Neural progenitor cell (in vitro differentiated cells): Measurements from ENCODE around the gene ASRGL1. TPM values are rescaled to one million over a fixed set of nuclear protein-coding genes. Genes with fewer than 3 reads are reported as not detected.

Experiments used
- DNase-seq: peaks from one replicate; pipeline ENCODE4 v3.0.0-alpha.2; 2016; ENCODE audit warnings: low spot score
- H2AFZ ChIP-seq: fragments of 200-600 bp; sonication (generic); replicated peaks from 2 replicates; pipeline ENCODE4 v1.6.1; 2016; ENCODE audit warnings: antibody characterized with exemption
- H3F3A ChIP-seq: fragments of 200-600 bp; sonication (generic); 2 replicates; pipeline ENCODE4 v1.6.1; 2016; ENCODE audit warnings: antibody characterized with exemption, low read depth
- H3K27ac ChIP-seq: fragments of 200-600 bp; sonication (generic); 2 replicates; pipeline ENCODE4 v1.5.1; 2016; ENCODE audit warnings: mild to moderate bottlenecking
- H3K27me3 ChIP-seq: fragments of 200-600 bp; sonication (generic); 2 replicates; pipeline ENCODE4 v1.6.1; 2016; ENCODE audit warnings: mild to moderate bottlenecking, moderate library complexity
- H3K36me3 ChIP-seq: fragments of 200-600 bp; sonication (generic); 2 replicates; pipeline ENCODE4 v1.5.1; 2016
- H3K4me1 ChIP-seq: fragments of 200-600 bp; sonication (generic); 2 replicates; pipeline ENCODE4 v1.6.1; 2016; ENCODE audit warnings: mixed run types
- H3K4me2 ChIP-seq: fragments of 200-600 bp; sonication (generic); 2 replicates; pipeline ENCODE4 v1.6.1; 2016
- H3K4me3 ChIP-seq: fragments of 200-600 bp; sonication (generic); 2 replicates; pipeline ENCODE4 v1.5.1; 2016
- H3K79me2 ChIP-seq: fragments of 200-600 bp; sonication (generic); 2 replicates; pipeline ENCODE4 v1.6.1; 2016; ENCODE audit warnings: low read depth
- H3K9ac ChIP-seq: fragments of 200-600 bp; sonication (generic); 2 replicates; pipeline ENCODE4 v1.6.1; 2016
- H3K9me3 ChIP-seq: fragments of 200-600 bp; sonication (generic); 2 replicates; pipeline ENCODE4 v1.5.1; 2016; ENCODE audit warnings: low read depth
- H4K20me1 ChIP-seq: fragments of 200-600 bp; sonication (generic); 2 replicates; pipeline ENCODE4 v1.6.1; 2016; ENCODE audit warnings: low read depth
- H3K27ac Mint-ChIP-seq: 3 replicates; pipeline ENCODE4 v1.8.0; 2021; ENCODE audit warnings: mixed read lengths
- H3K27me3 Mint-ChIP-seq: 2 replicates; pipeline ENCODE4 v1.8.0; 2022; ENCODE audit warnings: low read depth, mild to moderate bottlenecking, inconsistent platforms, moderate library complexity, mixed read lengths; ENCODE audit not compliant: insufficient read depth
- H3K36me3 Mint-ChIP-seq: 3 replicates; pipeline ENCODE4 v1.8.0; 2021; ENCODE audit warnings: mixed read lengths
- H3K4me1 Mint-ChIP-seq: 3 replicates; pipeline ENCODE4 v1.8.0; 2021; ENCODE audit warnings: mixed read lengths
- H3K4me3 Mint-ChIP-seq: 3 replicates; pipeline ENCODE4 v1.8.0; 2021; ENCODE audit warnings: mild to moderate bottlenecking, moderate library complexity, mixed read lengths
- H3K9me3 Mint-ChIP-seq: 3 replicates; pipeline ENCODE4 v1.8.0; 2020; ENCODE audit warnings: mixed read lengths
- CTCF ChIP-seq: fragments of 200-600 bp; sonication (generic); IDR thresholded peaks from 2 replicates; pipeline ENCODE4 v1.5.1; 2017; ENCODE audit warnings: antibody characterized with exemption, mild to moderate bottlenecking
- EZH2 ChIP-seq: fragments of 200-600 bp; sonication (generic); IDR thresholded peaks from 2 replicates; pipeline ENCODE4 v1.6.1; 2017; ENCODE audit warnings: antibody characterized with exemption, mild to moderate bottlenecking, moderate library complexity
- EZH2phosphoT487 ChIP-seq: fragments of 200-600 bp; sonication (generic); IDR thresholded peaks from 2 replicates; pipeline ENCODE4 v1.6.1; 2017; ENCODE audit warnings: antibody characterized with exemption
- total RNA-seq: library from RNA; depleted of rRNA; stranded (reverse); fragments of >200 nt; gene quantifications from 2 replicates; pipeline ENCODE4 v1.2.3, GENCODE V29; 2015; ENCODE audit warnings: low replicate concordance

ASRGL1 gene
- total RNA-seq, 1 donor from 2014 or later: 56.8 TPM

- no peak overlapping the region for H3K27ac Mint-ChIP-seq
- Histone ChIP-seq H3K4me3 (no peak overlapping the region), H3K9me3 (no peaks in the 10 kb centered on the region), H3K79me2 (no peaks in the 10 kb centered on the region), H3K27me3 (no peaks in the 10 kb centered on the region), H3F3A (no peaks in the 10 kb centered on the region), H3K4me2 (no peak overlapping the region), H4K20me1 (no peaks in the 10 kb centered on the region), H3K4me1 (no peaks in the 10 kb centered on the region), H2AFZ (no peak overlapping the region), H3K36me3 (no peaks in the 10 kb centered on the region), H3K9ac (no peak overlapping the region), H3K27ac (no peak overlapping the region)
- DNase-seq: no peak
- TF ChIP-seq EZH2 (no peak), EZH2phosphoT487 (no peak), CTCF (no peak)
- no peaks in the 10 kb centered on the region for H3K27me3 Mint-ChIP-seq
- H3K4me3 Mint-ChIP-seq: no peak overlapping the region
- no peaks in the 10 kb centered on the region for H3K36me3 Mint-ChIP-seq
- no peaks in the 10 kb centered on the region for H3K9me3 Mint-ChIP-seq
- peaks cover 2% of the 10 kb centered on the region for H3K4me1 Mint-ChIP-seq
Observed at GRCh38 chr11:62416596-62416995, 79.3 kb downstream of the ASRGL1 start.

GRCh38 chr11:62418136-62418535 is 80.9 kb downstream of the ASRGL1 start:
- H4K20me1 ChIP-seq: no peaks in the 10 kb centered on the region
- no peaks in the 10 kb centered on the region for H3K9me3 ChIP-seq
- no peak overlapping the region for H2AFZ ChIP-seq
- H3K4me1 ChIP-seq: no peaks in the 10 kb centered on the region
- H3K9ac ChIP-seq: no peak overlapping the region
- H3K4me1 Mint-ChIP-seq: peaks cover 9% of the 10 kb centered on the region
- no peak overlapping the region for H3K4me3 ChIP-seq
- no peaks in the 10 kb centered on the region for H3K9me3 Mint-ChIP-seq
- H3K27me3 ChIP-seq: no peaks in the 10 kb centered on the region
- H3K27ac ChIP-seq: no peak overlapping the region
- H3K4me3 Mint-ChIP-seq: no peak overlapping the region
- no peak overlapping the region for H3K4me2 ChIP-seq
- no peaks in the 10 kb centered on the region for H3K36me3 Mint-ChIP-seq
- no peak for DNase-seq
- no peaks in the 10 kb centered on the region for H3K79me2 ChIP-seq
- no peak for TF ChIP-seq EZH2
- no peak for TF ChIP-seq EZH2phosphoT487
- no peak for TF ChIP-seq CTCF
- H3K27me3 Mint-ChIP-seq: no peaks in the 10 kb centered on the region
- no peak overlapping the region for H3K27ac Mint-ChIP-seq
- H3F3A ChIP-seq: peaks cover 2% of the 10 kb centered on the region
- H3K36me3 ChIP-seq: no peaks in the 10 kb centered on the region

GRCh38 chr11:62418733-62419132 is 81.5 kb downstream of the ASRGL1 start, which contains the start of gene SCGB1A1:
Gene SCGB1A1, plus strand, starts transcription at chr11:62419033. Its CDS starts 63 bp downstream, at chr11:62419096.
- no peaks in the 10 kb centered on the region for H3K36me3 Mint-ChIP-seq
- Histone ChIP-seq H3K9ac (no peak within 1 kb of the TSS), H3K27ac (no peak within 1 kb of the TSS), H4K20me1 (no peaks in the 10 kb centered on the region), H3K9me3 (no peaks in the 10 kb centered on the region), H3K36me3 (no peaks in the 10 kb centered on the region), H3K4me2 (no peak within 1 kb of the TSS), H3K27me3 (no peaks in the 10 kb centered on the region), H3F3A (peaks cover 8% of the 10 kb centered on the region), H2AFZ (no peak within 1 kb of the TSS), H3K4me1 (peaks cover 4% of the 10 kb centered on the region), H3K79me2 (no peaks in the 10 kb centered on the region), H3K4me3 (no peak within 1 kb of the TSS)
- peaks cover 15% of the 10 kb centered on the region for H3K4me1 Mint-ChIP-seq
- H3K4me3 Mint-ChIP-seq: no peak within 1 kb of the TSS
- no peak within 1 kb of the TSS for H3K27ac Mint-ChIP-seq
- H3K9me3 Mint-ChIP-seq: no peaks in the 10 kb centered on the region
- no peak for DNase-seq
- peaks cover 2% of the 10 kb centered on the region for H3K27me3 Mint-ChIP-seq
- TF ChIP-seq EZH2 (no peak), CTCF (no peak), EZH2phosphoT487 (no peak)
